GM21526 (cell line): Measurements from ENCODE around the gene TPD52L1.
A peak's percentile ranks its signal among the peaks of the same experiment; 100 is the strongest.
"Not testable (repeated sequence)": the region's sequence is repeated elsewhere in the genome, so short reads cannot be mapped to it uniquely, and the experiment has no call there.

Source experiments
- ATAC-seq: cut with Tn5 transposase; IDR thresholded peaks from one replicate; pipeline ENCODE4 v1.9.1; 2021; ENCODE audit warnings: moderate library complexity; ENCODE audit not compliant: unreplicated experiment, low FRiP score

The TPD52L1 gene, protein sequence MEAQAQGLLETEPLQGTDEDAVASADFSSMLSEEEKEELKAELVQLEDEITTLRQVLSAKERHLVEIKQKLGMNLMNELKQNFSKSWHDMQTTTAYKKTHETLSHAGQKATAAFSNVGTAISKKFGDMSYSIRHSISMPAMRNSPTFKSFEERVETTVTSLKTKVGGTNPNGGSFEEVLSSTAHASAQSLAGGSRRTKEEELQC

DNA sequence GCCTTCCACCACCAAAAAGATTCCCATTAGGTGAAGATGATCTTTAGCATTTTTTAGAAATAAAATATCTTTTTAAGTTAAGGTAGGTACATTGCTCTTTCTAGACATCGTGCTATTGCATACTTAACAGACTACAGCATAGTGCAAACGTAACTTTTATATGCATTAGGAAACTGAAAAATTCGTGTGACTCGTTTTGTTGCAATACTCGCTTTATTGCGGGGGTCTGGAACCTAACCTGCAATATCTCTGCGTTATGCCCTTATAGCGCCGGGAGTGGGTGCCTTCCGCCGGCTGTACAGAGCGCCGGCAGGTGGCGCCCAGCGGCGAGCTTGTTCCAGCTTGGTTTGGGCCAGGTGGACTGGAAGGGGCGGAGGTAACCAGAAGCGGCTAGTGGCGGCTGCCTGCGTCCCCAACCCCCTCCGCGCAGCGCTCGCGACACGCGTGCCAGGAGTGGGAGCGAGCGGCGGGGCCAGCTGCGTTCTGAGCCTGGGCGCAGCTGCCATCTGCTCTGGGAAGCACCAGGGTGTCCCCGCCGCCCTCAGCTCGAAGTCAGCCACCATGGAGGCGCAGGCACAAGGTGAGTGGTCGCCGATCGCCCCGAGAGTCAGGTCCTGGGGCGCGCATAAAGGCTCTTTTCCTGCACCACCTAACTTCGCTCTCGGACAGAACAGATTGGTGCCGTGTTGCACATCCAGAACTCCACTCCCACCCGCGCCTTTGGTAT is at the start of gene TPD52L1:
TSS of gene TPD52L1 (plus strand) at position 383 of the 727 bp plus-strand sequence. CDS start at position 562, 179 bp downstream.
- ATAC-seq: peak; percentile 99

DNA sequence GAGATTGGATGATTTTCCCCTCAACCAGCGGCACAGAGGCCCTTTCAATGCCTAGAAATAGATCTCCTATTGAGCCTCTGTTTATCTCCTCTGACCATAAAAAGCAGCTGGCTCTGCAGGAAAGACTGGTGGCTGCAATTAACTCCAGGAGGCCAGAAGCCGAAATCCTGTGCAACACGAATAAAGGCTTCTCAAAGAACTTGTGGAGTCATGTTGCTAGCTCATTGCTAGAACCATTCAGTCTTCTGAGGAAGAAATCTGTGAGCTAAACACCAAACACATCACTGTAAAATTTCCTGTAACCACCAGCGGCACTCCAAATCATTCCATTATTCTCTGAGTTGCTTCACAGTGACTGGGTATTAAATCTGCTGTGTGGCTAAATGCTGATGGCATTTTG is 49.1 kb upstream of the TPD52L1 start:
- no peak for ATAC-seq

DNA sequence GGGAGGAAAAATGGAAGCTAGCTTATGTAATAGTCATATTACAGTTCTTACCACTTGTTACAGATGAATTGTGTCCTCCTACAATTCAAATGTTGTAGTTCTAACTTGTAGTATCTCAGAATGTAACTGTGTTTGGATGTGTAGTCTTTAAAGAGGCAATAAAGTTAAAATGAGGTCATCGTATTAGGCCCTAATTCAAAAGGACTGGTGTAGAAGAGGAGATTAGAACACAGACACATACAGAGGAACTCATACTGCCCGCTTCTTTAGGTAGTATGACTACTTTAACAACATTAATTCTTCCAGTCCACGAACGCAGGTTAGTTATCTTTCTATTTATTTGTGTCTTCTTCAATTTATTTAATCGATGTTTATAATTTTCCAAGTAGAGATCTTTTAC is 46.5 kb upstream of the TPD52L1 start:
- no peak for ATAC-seq

DNA sequence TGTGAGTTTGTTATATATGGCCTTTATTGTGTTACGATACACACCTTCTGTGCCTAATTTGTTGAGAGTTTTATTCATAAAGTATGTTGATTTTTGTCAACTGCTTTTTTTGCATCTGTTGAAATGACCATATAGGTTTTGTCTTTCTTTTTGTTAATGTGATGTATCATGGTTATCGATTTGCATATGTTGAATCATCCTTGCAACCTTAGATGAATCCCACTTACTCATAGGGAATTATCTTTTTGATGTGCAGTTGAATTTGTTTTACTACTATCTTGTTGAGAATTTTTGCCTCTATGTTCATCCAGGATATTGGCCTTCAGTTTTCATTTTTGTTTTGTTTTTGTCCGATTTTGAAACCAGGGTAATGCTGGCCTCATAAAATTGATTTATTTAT is 45.7 kb upstream of the TPD52L1 start:
- ATAC-seq: no peak

DNA sequence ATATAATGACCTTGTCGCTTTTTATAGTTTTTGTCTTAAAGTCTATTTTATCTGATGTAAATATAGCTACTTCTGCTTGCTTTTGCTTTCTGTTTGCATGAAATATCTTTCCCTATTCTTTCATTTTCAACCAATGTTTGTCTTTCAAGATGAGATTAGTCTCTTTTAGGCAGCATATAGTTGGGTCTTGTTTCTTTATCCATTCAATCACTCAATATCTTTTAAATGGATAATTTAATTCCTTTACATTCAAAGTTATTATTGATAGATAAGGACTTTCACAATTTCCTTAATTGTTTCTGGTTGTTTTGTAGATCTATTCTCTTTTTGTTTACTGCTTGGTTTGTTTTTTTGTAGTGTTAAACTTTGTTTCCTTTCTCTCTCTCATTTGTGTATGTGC is 43.5 kb upstream of the TPD52L1 start:
- no peak for ATAC-seq

DNA sequence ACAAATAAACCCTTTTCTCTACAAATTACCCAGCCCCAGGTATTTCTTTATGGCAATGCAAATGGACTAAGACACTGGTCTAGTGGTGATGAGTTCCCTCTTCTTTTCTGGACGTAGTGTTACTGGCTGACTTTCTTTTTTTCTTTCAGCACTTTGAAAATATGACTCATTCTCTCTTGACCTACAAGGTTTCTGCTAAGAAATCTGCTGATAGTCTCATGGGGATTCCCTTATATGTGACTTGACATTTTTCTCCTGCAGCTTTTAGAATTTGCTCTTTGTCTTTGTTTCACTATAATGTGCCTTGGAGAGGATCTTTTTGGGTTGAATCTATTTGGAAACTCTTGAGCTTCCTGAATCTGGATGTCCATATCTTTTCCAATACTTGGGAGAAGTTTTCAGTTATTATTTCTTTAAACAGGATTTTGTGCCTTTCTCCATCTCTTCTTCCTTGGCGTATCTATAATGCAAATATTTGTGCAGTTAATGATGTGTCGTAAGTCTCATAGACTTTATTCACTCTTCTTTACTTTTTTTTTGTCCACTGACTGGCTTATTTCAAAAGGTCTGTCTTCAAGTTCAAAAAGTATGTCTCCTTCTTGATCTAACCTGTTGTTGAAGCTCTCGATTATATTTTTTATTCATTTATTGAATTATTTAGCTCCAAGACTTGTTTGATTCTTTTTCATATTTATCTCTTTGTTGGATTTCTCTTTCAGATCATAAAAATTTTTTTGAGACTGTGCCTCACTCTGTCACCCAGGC is 42.2 kb upstream of the TPD52L1 start:
- no peak for ATAC-seq

DNA sequence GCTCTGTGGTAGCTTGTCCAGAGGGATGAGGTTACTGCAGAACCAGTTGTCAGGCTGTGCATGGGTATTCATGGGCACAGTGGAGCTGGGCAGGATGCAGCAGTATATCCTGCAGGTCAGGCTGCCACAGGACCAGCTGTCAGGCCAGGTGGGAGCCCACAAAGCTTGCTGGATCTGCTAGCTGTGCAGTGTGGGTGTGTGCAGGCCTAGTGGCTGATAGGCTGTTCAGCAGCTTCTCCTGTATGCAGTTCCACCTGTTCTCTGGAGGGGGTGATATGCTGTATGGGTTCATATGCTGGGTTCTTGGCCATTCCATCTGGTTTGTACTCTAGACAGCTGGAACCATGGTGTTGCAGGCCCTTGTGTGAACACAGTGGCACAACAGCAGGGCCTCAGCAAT is 40.6 kb upstream of the TPD52L1 start:
- ATAC-seq: no peak

DNA sequence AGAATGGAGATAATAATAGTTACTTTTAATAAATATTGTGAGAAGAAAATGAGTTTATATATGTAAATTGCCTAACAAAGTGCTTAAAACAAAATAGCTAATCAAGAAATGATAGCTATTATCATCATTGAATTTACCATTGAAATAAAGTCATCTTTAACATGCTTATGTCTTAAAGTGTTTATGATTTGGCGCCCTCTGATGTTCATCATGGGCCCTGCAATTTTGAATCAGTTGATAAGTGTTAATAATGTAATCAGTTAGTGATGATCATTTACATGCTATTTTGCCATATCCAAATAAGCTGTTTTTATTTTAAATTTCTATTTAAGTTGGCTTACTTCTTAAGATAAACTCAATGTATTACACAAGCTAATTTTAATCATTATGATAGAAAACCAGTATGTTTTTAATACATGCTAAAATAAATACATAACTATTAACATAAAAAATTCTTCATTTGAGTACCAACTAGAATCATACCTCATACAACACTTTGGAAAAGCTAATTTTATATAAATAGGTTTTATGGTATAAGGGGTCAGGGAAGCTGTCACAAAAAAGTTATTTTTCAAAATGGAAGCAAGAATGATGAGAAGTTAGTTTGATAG is 39.2 kb upstream of the TPD52L1 start:
- no peak for ATAC-seq

DNA sequence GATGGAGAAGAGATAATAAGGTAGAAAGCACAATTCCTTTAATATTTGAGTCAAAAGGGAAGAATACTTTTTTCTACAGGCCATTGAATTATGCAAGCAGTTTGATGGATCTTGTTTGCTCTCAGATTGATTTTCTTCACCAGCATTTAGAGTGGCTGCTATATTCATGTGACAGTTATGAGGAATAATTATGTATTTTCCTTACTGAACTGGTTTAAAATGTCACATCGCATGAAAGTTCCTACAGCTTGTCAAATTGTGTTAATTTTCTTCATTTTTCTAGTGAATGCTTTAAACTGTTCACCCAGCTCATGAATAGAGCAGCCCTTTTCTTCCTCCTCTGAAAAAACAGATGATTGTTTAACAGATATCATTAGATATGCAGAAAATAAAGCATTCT is 37.4 kb upstream of the TPD52L1 start:
- ATAC-seq: no peak

DNA sequence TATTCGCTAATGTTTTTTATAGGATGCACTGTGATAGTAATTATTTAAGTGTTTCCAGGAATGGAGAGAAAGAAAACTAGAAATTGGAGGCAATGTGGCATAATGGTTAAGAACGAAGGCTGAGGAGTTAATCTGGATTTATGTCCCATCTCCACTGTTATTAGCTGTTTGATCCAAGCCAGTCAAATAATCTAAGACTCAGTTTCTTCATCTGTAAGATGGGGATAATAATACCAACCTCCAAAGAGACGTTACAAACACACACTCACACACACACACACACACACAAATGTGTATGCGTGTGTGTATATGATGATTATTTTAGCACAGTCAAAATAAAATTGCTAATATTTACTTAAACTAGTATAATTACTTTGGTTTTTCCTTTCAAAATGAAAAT is 36.9 kb upstream of the TPD52L1 start:
- no peak for ATAC-seq

DNA sequence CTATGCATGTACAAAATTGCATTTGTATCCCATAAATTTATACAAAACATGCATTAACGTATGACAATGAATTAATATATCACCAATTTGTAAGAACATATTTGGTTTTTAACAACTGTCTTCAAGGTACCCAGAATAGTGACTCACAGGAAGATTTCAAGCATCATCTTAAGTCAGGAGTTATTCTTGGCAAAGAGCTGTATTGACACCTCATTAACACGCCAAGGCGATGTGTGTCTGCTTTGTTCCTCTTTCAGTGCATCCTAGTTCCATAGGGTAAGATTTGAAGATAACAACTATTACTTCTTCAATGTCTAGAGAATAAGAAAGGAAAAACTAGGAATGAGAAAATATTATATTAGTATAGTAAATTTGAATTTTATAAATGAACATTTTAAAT is 35.8 kb upstream of the TPD52L1 start:
- no peak for ATAC-seq

DNA sequence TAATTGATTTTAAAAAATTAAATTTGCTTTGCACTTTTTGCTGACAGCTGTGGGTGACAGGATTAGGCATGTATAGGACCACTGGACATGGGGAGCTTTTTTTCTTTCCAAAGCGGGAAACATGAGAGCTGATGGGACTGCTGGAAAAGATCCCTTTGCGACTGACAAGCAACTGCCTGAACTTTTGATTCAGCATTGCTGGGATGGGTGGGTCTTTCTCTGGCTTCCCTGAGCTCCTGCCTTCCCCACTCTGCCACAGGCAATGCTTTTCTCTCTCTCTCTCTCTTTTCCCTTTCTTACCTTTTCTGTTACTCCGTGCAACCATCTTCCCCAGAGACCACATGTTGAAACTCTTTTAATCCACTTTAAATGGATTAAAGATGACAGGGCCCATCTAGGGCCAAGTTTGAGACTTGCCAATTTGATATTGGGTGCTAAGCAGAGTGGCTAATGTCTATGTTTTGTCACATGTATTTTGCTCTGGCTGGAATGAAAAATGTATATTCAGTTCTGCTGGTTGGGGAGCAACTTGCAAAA is 33.5 kb upstream of the TPD52L1 start:
- no peak for ATAC-seq

DNA sequence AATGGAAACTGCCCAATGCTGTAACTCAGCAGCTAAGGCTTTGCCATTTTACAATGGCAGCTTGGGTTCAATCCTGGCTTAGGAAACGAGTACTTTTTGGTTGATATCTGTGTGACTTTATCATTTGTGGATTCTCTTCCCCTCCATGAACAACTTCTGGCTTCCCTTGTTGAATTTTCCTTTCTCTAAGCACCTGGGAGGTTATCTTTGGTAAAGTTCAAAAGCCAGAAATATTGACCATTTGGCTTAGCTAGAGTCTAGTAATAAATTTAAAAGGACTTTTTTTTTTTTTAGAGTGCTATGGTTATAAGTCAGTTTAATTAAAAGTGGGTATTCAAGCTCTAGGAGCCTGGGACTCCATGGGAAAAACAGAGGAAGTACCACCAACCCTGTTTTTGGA is 31.7 kb upstream of the TPD52L1 start:
- no peak for ATAC-seq

DNA sequence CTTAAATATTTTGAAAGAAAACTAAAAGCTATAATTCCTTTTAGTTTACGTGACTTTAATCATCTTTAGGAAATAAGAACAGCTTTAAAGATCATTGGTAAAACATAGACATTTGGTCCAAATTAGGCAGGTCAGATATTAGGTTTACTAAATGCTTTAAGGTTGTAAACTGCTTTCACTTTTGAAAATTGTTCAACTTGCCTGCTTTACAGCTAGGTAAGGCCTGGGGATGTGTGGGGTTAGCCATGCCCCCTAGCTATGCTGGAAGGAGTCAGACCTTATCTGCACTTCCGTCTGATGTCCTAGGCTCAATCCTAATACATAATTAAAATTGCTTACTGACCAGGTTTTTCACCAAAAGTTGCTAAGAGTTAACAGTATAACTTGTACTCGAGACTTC is 30.5 kb upstream of the TPD52L1 start:
- no peak for ATAC-seq

DNA sequence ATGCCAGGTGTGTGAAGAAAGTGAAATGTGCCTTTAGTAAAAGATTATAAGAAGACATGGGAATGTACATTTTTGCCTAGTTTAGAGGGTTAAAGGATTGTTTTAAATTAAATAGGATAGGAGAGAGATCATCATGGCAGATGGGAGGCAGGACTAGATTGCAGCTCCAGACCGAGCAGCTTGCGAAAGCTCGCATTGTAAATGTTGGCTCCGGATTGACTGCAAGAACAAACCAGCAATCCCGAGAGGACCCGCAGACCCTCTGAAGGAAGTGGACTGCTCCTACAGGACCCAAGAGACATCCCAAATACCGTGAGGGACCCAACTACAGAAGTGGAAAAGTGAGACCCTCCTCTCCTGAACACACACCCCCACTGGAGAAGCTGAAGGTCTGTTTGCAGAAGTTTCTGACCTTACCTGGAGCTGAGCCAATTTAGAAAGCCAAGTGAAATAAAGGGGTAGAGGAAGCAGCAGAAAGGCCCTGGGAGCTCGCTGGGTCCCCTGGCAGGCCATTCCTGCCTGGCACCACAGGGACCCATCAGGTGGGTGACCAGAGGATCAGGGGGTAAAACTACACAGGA is 30.0 kb upstream of the TPD52L1 start:
- ATAC-seq: no peak

DNA sequence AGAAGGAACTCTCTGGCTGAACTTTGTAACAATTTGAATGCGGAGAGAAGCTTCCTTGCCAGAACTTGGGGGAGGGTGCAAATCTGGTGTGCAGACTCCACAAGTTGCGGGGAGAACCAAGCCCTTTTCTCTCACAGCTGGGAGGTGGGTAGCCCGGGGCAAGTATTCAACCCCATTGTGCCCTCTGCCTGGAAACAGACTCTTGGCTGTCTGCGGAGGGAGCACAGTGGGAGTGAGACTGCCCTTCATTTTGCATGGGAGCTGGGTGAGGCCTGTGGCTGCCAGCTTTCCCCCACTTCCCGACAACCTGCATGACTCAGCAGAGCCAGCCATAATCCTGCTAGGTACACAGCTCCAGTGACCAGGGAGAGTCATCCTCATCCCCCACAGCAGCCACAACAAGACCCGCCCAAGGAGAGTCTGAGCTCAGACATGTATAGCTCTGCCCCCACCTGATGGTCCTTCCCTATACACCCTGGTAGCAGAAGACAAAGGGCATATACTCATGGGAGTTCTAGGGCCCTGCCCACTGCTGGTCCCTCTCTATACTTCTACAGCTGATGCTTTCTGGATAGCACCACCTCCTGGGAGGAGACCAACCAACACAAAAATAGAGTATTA is 29.4 kb upstream of the TPD52L1 start:
- ATAC-seq: no peak

DNA sequence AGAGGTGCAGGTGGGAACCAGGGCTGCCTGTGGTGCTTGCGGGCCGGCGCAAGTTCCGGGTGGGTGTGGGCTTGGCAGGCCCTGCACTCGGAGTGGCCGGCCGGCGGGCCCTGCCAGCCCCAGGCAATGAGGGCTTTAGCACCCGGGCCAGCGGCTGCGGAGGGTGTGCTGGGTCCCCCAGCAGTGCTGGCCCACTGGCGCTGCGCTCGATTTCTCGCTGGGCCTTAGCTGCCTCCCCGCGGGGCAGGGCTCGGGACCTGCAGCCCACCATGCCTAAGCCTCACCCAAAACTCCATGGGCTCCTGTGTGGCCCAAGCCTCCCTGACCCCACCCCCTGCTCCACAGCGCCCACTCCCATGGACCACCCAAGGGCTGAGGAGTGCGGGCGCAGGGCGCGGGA is 27.7 kb upstream of the TPD52L1 start:
- ATAC-seq: not testable (repeated sequence)

DNA sequence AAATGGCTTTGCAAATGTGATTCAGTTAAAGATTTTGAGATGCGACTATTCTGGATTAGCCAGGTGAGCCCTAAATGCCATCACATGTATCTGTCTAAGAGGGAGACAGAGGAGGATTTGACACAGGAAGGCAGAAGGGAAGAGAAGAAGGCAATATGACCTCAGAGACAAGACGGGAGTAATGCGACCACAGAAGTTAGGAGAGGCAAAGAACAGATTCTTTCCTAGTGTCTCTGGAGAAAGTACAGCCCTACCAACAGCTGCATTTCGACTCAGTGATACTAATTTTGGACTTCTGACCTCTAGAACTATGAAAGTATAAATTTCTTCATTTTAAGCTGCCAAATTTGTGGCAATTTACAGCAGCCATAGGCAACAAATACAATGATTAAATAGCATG is 24.2 kb upstream of the TPD52L1 start:
- ATAC-seq: no peak

DNA sequence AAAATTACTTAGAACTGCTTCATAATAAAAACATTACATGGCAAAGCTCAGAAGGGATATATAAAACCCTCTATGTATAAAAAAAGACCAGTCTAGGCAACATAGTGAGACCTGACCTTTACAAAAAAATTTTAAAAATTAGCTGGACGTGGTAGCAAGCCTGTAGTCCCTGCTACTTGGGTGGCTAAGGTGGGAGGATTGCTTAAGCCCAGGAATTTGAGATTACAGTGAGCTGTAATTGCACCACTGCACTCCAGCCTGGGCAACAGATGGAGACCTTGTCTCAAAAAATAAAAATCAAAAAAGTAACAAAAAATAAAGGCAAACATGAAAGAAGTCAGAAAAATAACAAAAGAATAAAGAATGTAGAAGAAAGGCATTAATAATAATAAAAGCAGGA is 21.5 kb upstream of the TPD52L1 start:
- ATAC-seq: no peak

DNA sequence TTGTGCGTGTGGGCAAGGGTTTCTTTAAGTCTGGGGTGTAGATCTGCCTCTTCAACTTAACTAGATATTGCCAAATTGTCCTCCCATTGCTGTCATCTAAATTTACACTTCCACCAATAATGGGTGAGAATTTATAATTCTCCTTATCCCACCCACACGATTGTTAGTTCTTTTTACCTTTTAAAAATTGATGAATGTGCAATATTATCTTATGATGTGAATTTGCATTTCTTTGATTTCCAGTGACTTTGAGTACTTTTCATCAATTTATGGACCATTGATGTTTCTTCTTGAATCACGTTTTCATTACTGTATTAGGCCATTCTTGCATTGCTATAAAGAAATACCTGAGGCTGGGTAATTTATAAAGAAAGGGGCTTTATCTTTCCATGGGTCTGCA is 17.2 kb upstream of the TPD52L1 start:
- ATAC-seq: no peak
